ENCODE data around the gene MMP7.
A peak's percentile ranks its signal among the peaks of the same experiment; 100 is the strongest.

MMP7 gene

GRCh38 chr11:102530558-102530957 lies at the start of gene MMP7:
Gene MMP7 (minus strand): TSS chr11:102530747. CDS start chr11:102530700, 47 bp downstream.
- no peak for TF ChIP-seq CTCF (IDR thresholded peaks at IDR 0.05; ENCODE audit: control insufficient read depth, extremely low read depth, insufficient read depth)
- no peak for DNase-seq (ENCODE audit: low read depth)
- no peak within 1 kb of the TSS for H3K4me3 ChIP-seq (ENCODE audit: low read depth, low read length)

- no peak for TF ChIP-seq CTCF (IDR thresholded peaks at IDR 0.05; ENCODE audit: control insufficient read depth, extremely low read depth, insufficient read depth)
- H3K4me3 ChIP-seq (ENCODE audit: low read depth, low read length): no peak overlapping the region
- no peak for DNase-seq (ENCODE audit: low read depth)
Measured at GRCh38 chr11:102577723-102578122, 47.2 kb upstream of the MMP7 start.

- DNase-seq (ENCODE audit: low read depth): no peak
- H3K4me3 ChIP-seq (ENCODE audit: low read depth, low read length): no peak overlapping the region
Measured at GRCh38 chr11:102577182-102577581, 46.6 kb upstream of the MMP7 start.

GRCh38 chr11:102576350-102576749 lies 45.8 kb upstream of the MMP7 start:
- no peak for TF ChIP-seq CTCF (IDR thresholded peaks at IDR 0.05; ENCODE audit: control insufficient read depth, extremely low read depth, insufficient read depth)
- H3K4me3 ChIP-seq (ENCODE audit: low read depth, low read length): no peak overlapping the region
- DNase-seq (ENCODE audit: low read depth): peak; percentile 69

More at GRCh38 chr11:102577182-102577581, 46.6 kb upstream of the MMP7 start:
- no peak for TF ChIP-seq CTCF (IDR thresholded peaks at IDR 0.05; ENCODE audit: control insufficient read depth, extremely low read depth, insufficient read depth)

GRCh38 chr11:102575012-102575411 lies 44.5 kb upstream of the MMP7 start:
- no peak for TF ChIP-seq CTCF (IDR thresholded peaks at IDR 0.05; ENCODE audit: control insufficient read depth, extremely low read depth, insufficient read depth)
- DNase-seq (ENCODE audit: low read depth): no peak
- no peak overlapping the region for H3K4me3 ChIP-seq (ENCODE audit: low read depth, low read length)

- no peak for DNase-seq (ENCODE audit: low read depth)
- TF ChIP-seq CTCF (IDR thresholded peaks at IDR 0.05; ENCODE audit: control insufficient read depth, extremely low read depth, insufficient read depth): no peak
- no peak overlapping the region for H3K4me3 ChIP-seq (ENCODE audit: low read depth, low read length)
Measured at GRCh38 chr11:102573851-102574250, 43.3 kb upstream of the MMP7 start.

GRCh38 chr11:102572554-102573220 lies 42.1 kb upstream of the MMP7 start:
- no peak for DNase-seq (ENCODE audit: low read depth)
- H3K4me3 ChIP-seq (ENCODE audit: low read depth, low read length): no peak overlapping the region
- TF ChIP-seq CTCF (IDR thresholded peaks at IDR 0.05; ENCODE audit: control insufficient read depth, extremely low read depth, insufficient read depth): no peak
